ENCODE data around the gene GK. TPM values are rescaled to one million over a fixed set of nuclear protein-coding genes. Genes with fewer than 3 reads are reported as not detected.

The GK gene
- total RNA-seq, 2 donors from 2014 or later, result 2.9 to 3.3 TPM

DNA sequence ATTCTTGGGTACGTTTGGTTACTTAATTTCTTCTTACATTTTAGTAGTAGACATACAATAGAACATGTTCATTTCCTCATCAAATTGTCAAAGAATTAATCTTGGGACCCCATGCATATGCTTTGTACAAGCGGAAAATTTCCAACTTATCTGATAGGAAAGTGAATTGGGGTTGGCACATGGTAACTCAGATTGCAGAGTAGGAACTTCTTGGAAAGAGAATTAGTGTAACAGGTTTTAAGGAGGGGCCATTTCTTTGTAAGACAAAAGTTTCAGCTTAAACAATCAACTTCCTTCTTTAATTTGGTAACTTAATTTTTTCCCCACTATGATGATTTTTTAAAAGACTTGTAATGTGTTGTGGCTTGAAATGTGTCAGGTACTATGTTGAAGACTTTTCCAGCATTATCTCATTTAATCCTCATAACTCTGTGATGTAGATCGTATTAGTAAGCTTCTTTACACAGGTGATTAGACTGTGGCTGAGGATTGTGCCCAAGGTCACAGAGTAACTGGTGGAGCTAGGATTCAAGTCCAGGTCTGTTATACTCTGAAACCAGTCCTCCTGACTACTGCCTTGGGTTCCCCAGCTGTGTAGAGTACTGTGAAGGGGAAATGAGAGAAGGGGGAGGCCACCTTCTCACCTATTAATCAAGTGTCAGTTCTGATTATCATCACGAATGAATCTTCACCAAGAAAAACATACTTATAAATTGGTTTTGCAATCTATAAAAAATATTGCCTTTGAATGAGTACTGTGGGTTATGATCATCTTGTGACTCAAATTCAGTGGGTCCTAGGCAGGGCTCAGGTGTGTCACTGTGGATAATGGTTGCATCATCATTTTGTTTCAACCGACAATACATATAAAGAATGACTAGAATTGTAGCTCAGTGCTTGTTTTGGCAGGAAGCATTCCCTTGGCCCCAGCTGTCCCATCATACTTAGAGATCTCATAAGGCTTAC is 4.3 kb downstream of the GK start:
- 47 to 53% methylated on average over 5 of the region's 5 CpGs for WGBS, 2 donors
- H3K27ac ChIP-seq, result peak overlapping the region in 1 of 4 donors; percentile 21
- no peaks in the 10 kb centered on the region for H3K4me1 ChIP-seq
- intact Hi-C loops (cut with DNase I), result no loop called here
- no peaks in the 10 kb centered on the region for H3K9me3 ChIP-seq
- H3K27me3 ChIP-seq, result no peaks in the 10 kb centered on the region
- no peak for TF ChIP-seq POLR2A (IDR thresholded peaks at IDR 0.05)
- TF ChIP-seq, protein P1, sequence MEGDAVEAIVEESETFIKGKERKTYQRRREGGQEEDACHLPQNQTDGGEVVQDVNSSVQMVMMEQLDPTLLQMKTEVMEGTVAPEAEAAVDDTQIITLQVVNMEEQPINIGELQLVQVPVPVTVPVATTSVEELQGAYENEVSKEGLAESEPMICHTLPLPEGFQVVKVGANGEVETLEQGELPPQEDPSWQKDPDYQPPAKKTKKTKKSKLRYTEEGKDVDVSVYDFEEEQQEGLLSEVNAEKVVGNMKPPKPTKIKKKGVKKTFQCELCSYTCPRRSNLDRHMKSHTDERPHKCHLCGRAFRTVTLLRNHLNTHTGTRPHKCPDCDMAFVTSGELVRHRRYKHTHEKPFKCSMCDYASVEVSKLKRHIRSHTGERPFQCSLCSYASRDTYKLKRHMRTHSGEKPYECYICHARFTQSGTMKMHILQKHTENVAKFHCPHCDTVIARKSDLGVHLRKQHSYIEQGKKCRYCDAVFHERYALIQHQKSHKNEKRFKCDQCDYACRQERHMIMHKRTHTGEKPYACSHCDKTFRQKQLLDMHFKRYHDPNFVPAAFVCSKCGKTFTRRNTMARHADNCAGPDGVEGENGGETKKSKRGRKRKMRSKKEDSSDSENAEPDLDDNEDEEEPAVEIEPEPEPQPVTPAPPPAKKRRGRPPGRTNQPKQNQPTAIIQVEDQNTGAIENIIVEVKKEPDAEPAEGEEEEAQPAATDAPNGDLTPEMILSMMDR (IDR thresholded peaks at IDR 0.05), result no peak
- no peaks in the 10 kb centered on the region for H3K36me3 ChIP-seq (replicated peaks in 1 of 2; ENCODE audit: insufficient read depth in 1 of 2, low read depth in 2 of 2)
- no peak overlapping the region for H3K4me3 ChIP-seq
- ATAC-seq (no peak), DNase-seq (no peak)

DNA sequence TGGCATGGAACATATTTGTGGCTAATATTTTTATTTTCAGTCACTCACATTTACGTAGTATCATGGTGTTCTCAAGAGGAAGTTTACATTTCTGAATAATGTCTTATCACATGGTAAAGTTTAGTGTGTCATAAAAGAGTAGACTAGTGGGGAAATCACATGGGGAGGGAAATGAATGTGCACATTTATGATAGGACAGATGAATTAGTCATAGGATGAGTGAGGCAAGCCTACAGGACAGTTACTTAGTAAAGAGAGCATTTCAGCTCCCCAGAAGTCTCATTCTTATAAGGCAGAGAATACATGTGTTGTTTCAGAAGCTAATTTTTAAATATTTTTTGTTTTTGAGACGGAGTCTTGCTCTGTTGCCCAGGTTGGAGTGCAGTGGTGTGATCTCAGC is 6.2 kb downstream of the GK start:
- Histone ChIP-seq H3K27me3 (no peaks in the 10 kb centered on the region), H3K36me3 (replicated peaks in 1 of 2; ENCODE audit: insufficient read depth in 1 of 2, low read depth in 2 of 2) (no peaks in the 10 kb centered on the region), H3K27ac (peak overlapping the region in 1 of 4 donors; percentile 32), H3K4me1 (no peaks in the 10 kb centered on the region), H3K4me3 (no peak overlapping the region), H3K9me3 (no peaks in the 10 kb centered on the region)
- DNase-seq, result no peak
- no peak for ATAC-seq
- 89 to 96% methylated on average over 2 of the region's 2 CpGs for WGBS, 2 donors
- no peak for TF ChIP-seq POLR2A (IDR thresholded peaks at IDR 0.05)
- TF ChIP-seq, protein P1 (IDR thresholded peaks at IDR 0.05), result no peak
- intact Hi-C loops (cut with DNase I), result no loop called here

DNA sequence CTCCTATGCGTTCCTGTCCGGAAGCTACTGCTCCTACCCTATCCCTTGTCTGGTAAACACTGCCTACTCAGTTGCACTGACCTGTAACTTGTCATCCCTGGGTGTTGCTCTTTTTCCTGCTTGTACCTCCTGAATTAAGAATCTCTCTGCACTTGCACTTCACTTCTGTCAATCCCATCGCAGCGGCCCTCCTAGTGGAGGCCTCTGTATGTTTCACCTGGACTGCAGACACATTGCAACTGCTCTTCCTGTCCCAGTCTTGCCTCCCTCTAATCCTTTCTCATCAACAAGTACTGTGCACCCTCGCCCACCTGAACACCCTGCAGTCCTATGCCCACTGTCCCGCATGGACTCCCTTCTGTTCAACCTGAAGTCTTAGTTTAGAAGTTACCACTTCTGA is 8.0 kb downstream of the GK start:
- no peaks in the 10 kb centered on the region for H3K27me3 ChIP-seq
- DNase-seq, result no peak
- no peak for TF ChIP-seq POLR2A (IDR thresholded peaks at IDR 0.05)
- TF ChIP-seq, protein P1 (IDR thresholded peaks at IDR 0.05), result no peak
- ATAC-seq, result no peak
- no peaks in the 10 kb centered on the region for H3K4me1 ChIP-seq
- no peaks in the 10 kb centered on the region for H3K36me3 ChIP-seq (replicated peaks in 1 of 2; ENCODE audit: insufficient read depth in 1 of 2, low read depth in 2 of 2)
- WGBS, 2 donors, result 90 to 100% methylated on average over 5 to 6 of the region's 6 CpGs
- H3K9me3 ChIP-seq, result no peaks in the 10 kb centered on the region
- intact Hi-C loops (cut with DNase I), result no loop called here
- H3K27ac ChIP-seq, result no peak overlapping the region
- H3K4me3 ChIP-seq, result no peak overlapping the region

DNA sequence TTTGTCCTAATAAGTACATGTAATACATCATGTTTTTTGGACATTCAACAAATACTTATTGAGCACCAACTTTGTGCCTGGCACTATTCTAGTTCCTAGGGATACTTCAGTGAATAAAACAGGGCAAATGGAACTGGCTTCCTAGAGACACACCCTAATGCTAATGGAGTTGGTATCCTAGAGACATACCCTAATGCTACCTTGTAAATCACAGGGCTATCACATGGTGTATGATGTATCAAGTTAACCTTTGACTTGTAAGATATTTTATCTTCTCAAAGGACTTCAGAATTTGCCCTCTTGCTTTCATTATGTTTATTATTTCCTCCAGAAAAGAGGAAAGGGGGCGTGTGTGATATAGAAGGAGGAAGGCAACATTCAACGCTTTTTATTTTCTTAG is 10.1 kb downstream of the GK start:
- Histone ChIP-seq H3K4me3 (no peak overlapping the region), H3K9me3 (no peaks in the 10 kb centered on the region), H3K27me3 (no peaks in the 10 kb centered on the region), H3K36me3 (replicated peaks in 1 of 2; ENCODE audit: insufficient read depth in 1 of 2, low read depth in 2 of 2) (no peaks in the 10 kb centered on the region), H3K27ac (no peak overlapping the region), H3K4me1 (no peaks in the 10 kb centered on the region)
- no peak for DNase-seq
- no peak for ATAC-seq
- WGBS, 2 donors, result 77 to 87% methylated on average over 2 of the region's 2 CpGs
- TF ChIP-seq, protein P1 (IDR thresholded peaks at IDR 0.05), result no peak
- TF ChIP-seq POLR2A (IDR thresholded peaks at IDR 0.05), result no peak
- intact Hi-C loops (cut with DNase I), result no loop called here

DNA sequence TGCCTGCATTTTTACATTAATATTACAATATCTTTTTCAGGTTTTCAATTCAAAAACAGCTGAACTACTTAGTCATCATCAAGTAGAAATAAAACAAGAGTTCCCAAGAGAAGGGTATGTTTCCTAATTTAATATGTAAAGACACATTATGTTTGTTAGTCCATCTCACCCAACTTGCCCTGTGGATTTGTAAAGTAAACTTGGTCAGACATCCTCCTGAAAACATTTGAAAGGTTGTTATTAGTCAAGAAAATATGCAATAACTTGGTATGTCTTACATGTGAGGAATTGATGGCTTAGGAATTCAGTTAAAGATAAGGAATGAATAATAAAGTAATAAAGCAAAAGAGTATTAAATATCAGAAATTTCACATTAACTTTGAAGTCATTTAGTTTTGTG is 12.2 kb downstream of the GK start:
- TF ChIP-seq, protein P1 (IDR thresholded peaks at IDR 0.05), result no peak
- no peak for TF ChIP-seq POLR2A (IDR thresholded peaks at IDR 0.05)
- H3K36me3 ChIP-seq (replicated peaks in 1 of 2; ENCODE audit: insufficient read depth in 1 of 2, low read depth in 2 of 2), result no peaks in the 10 kb centered on the region
- DNase-seq (no peak), ATAC-seq (no peak)
- no peak overlapping the region for H3K27ac ChIP-seq
- no peak overlapping the region for H3K4me3 ChIP-seq
- no peaks in the 10 kb centered on the region for H3K9me3 ChIP-seq
- intact Hi-C loops (cut with DNase I), result no loop called here
- no peaks in the 10 kb centered on the region for H3K27me3 ChIP-seq
- no peaks in the 10 kb centered on the region for H3K4me1 ChIP-seq
